DOHH2 (cell line): ENCODE results near the gene SLC2A10.

Experiments used
- CTCF ChIP-seq: fragments of 200-600 bp; sonication (generic); IDR thresholded peaks from one replicate; pipeline ENCODE4 v1.5.1; 2014; ENCODE audit warnings: antibody characterized with exemption, mild to moderate bottlenecking, low read depth, low read length; ENCODE audit not compliant: poor library complexity, severe bottlenecking
- EZH2phosphoT487 ChIP-seq: fragments of 200-600 bp; sonication (generic); IDR thresholded peaks from 2 replicates; pipeline ENCODE4 v1.6.1; 2017; ENCODE audit warnings: borderline replicate concordance, mild to moderate bottlenecking, antibody characterized with exemption, low read length, moderate library complexity, mixed read lengths

GRCh38 chr20:46741924-46742668, 32.6 kb downstream of the SLC2A10 start:
- TF ChIP-seq CTCF: no peak
- no peak for TF ChIP-seq EZH2phosphoT487
